Epithelial cell of proximal tubule (primary cell): ENCODE data around the gene PGK2. TPM values are rescaled to one million over a fixed set of nuclear protein-coding genes. Genes with fewer than 3 reads are reported as not detected.
A peak's percentile ranks its signal among the peaks of the same experiment; 100 is the strongest.
"Not testable (repeated sequence)": the region's sequence is repeated elsewhere in the genome, so short reads cannot be mapped to it uniquely, and the experiment has no call there.

Source experiments
- DNase-seq: peaks from one replicate; pipeline ENCODE4 v3.0.0-alpha.2; 2011; ENCODE audit warnings: low read depth
- H3K4me3 ChIP-seq: 2 replicates; pipeline ENCODE4 v1.5.1; 2011; ENCODE audit warnings: low read depth, mild to moderate bottlenecking, low read length
- CTCF ChIP-seq: conservative IDR thresholded peaks from 2 replicates; pipeline ENCODE4 v1.5.1; 2012; ENCODE audit warnings: low read depth, mild to moderate bottlenecking, low read length
- total RNA-seq: library from RNA; depleted of rRNA; stranded (reverse); fragments of >200 nt; gene quantifications from 2 replicates; pipeline ENCODE4 v1.2.3, GENCODE V29; 2015

The PGK2 gene
- total RNA-seq, 1 donor from 2014 or later: not detected

GRCh38 chr6:49805246-49805645 is 18.2 kb upstream of the PGK2 start:
- no peak overlapping the region for H3K4me3 ChIP-seq
- no peak for DNase-seq
- TF ChIP-seq CTCF: no peak

DNA sequence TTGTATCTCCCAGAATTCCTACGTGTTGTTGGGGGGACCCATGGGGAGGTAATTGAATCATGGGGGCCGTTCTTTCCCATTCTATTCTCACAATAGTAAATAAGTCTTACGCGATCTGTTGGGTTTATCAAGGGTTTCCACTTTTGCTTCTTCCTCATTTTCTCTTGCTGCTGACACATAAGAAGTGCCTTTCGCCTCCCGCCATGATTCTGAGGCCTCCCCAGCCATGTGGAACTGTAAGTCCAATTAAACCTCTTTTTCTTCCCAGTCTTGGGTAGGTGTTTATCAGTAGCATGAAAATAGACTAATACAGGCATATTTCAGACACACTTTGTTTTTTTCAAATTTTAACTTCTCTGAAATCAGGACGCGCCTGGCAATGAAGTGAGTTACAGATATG is 14.4 kb upstream of the PGK2 start:
- TF ChIP-seq CTCF: no peak
- no peak overlapping the region for H3K4me3 ChIP-seq
- DNase-seq: no peak

GRCh38 chr6:49799090-49799489 is 12.0 kb upstream of the PGK2 start:
- no peak for DNase-seq
- no peak overlapping the region for H3K4me3 ChIP-seq
- TF ChIP-seq CTCF: no peak

DNA sequence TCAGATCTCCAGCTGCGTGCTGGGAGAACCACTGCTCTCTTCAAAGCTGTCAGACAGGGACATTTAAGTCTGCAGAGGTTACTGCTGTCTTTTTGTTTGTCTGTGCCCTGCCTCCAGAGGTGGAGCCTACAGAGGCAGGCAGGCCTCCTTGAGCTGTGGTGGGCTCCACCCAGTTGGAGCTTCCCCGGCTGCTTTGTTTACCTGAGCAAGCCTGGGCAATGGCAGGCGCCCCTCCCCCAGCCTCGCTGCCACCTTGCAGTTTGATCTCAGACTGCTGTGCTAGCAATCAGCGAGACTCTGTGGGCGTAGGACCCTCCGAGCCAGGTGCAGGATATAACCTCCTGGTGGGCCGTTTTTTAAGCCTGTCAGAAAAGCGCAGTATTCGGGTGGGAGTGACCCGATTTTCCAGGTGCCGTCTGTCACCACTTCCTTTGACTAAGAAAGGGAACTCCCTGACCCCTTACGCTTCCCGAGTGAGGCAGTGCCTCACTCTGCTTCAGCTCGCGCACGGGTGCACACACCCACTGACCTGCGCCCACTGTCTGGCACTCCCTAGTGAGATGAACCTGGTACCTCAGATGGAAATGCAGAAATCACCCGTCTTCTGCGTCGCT is 9.9 kb upstream of the PGK2 start:
- DNase-seq: not testable (repeated sequence)

GRCh38 chr6:49790341-49790740 is 3.3 kb upstream of the PGK2 start:
- H3K4me3 ChIP-seq: no peak overlapping the region
- TF ChIP-seq CTCF: no peak
- DNase-seq: no peak

More for the DNA sequence above, 9.9 kb upstream of the PGK2 start:
- H3K4me3 ChIP-seq: peak overlapping the region; percentile 33

GRCh38 chr6:49784272-49784671 is 2.8 kb downstream of the PGK2 start:
- no peak overlapping the region for H3K4me3 ChIP-seq
- no peak for TF ChIP-seq CTCF
- DNase-seq: no peak

DNA sequence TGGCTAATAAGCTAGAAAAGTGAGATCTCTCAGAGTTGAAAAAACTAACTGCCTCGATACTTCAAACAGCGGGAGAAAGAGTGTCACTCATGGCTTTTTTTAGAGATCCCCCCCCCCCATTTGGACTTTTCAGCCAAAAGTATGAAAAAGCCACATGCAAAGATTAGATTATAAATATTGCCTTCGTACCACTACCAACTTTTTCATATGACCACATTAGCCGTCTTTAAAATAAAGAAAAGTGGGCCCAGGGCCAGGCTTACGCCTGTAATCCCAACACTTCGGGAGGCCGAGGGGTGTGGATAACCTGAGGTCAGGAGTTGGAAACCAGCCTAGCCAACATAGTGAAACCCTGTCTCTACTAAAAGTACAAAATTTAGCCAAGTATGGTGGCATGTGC is 4.4 kb downstream of the PGK2 start:
- no peak for DNase-seq
- no peak overlapping the region for H3K4me3 ChIP-seq
- TF ChIP-seq CTCF: no peak
